ENCODE data around the gene SLC6A11. TPM values are rescaled to one million over a fixed set of nuclear protein-coding genes. Genes with fewer than 3 reads are reported as not detected.

SLC6A11 gene
- total and polyA plus RNA-seq, 2 of the 8 experiments (the other 6 are each of a cell fraction or from before 2014, with no cell fraction given), result 0.78 to 1.5 TPM

DNA sequence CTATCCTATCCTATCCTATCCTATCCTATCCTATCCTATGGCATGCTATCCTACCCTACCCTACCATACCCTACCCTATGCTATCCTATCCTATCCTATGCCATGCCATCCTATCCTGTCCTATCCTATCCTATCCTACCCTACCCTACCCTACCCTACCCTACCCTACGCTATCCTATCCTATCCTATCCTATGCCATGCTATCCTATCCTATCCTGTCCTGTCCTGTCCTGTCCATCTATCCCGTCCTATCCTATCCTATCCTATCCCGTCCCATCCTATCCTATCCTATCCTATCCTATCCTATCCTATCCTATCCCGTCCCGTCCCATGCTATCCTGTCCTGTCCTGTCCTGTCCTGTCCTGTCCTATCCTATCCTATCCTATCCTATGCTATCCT is 57.4 kb downstream of the SLC6A11 start:
- H3K23ac ChIP-seq (ENCODE audit: insufficient read length), result no peak overlapping the region
- TF ChIP-seq PHF8 (conservative IDR thresholded peaks at IDR 0.05; ENCODE audit: low read depth, low read length) (no peak), POLR2AphosphoS5 (IDR thresholded peaks at IDR 0.05; ENCODE audit: low read depth, low read length) (peak; percentile 96), TEAD4 (IDR thresholded peaks at IDR 0.05; ENCODE audit: low read depth, low read length) (no peak), SIX5 (IDR thresholded peaks at IDR 0.05; ENCODE audit: low read depth, low read length) (no peak), POU5F1 (IDR thresholded peaks at IDR 0.05; ENCODE audit: low read depth, low read length) (no peak), ZNF274 (IDR thresholded peaks at IDR 0.05; ENCODE audit: borderline replicate concordance, extremely low read depth, low read length) (peak; percentile 69)
- TF ChIP-seq, protein P1, sequence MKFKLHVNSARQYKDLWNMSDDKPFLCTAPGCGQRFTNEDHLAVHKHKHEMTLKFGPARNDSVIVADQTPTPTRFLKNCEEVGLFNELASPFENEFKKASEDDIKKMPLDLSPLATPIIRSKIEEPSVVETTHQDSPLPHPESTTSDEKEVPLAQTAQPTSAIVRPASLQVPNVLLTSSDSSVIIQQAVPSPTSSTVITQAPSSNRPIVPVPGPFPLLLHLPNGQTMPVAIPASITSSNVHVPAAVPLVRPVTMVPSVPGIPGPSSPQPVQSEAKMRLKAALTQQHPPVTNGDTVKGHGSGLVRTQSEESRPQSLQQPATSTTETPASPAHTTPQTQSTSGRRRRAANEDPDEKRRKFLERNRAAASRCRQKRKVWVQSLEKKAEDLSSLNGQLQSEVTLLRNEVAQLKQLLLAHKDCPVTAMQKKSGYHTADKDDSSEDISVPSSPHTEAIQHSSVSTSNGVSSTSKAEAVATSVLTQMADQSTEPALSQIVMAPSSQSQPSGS (IDR thresholded peaks at IDR 0.05; ENCODE audit: low read length), result no peak
- no peak overlapping the region for H3K18ac ChIP-seq (ENCODE audit: extremely low read depth, low read length)
- no peaks in the 10 kb centered on the region for H3K9me3 ChIP-seq (ENCODE audit: insufficient read depth in 2 of 2, low read depth in 1 of 2, low read length in 1 of 2)
- H3K79me2 ChIP-seq (ENCODE audit: control insufficient read depth in 1 of 2, insufficient read depth in 2 of 2, low read length in 2 of 2), result no peaks in the 10 kb centered on the region
- ChIA-PET CTCF (ENCODE audit: partially characterized antibody) (interaction anchor here (0.6 to 1.5 kb wide), 3 partner anchors 11 to 100 kb away, joined by 3 to 4 read pairs (median 3); no protein-coding TSS in a partner anchor), POLR2A (ENCODE audit: partially characterized antibody) (no interaction called here)
- peaks cover 41 to 88% (median 74%) of the 10 kb centered on the region in 4 experiments for H3K27me3 ChIP-seq (replicated peaks in 1 of 4; ENCODE audit: control insufficient read depth in 3 of 4, extremely low read depth in 1 of 4, insufficient read depth in 3 of 4, low read length in 3 of 4)
- no peak for DNase-seq (ENCODE audit: low read depth in 1 of 2, low spot score in 2 of 2)
- peaks cover 0 to 4% of the 10 kb centered on the region in 2 experiments for H4K20me1 ChIP-seq (replicated peaks in 1 of 2; ENCODE audit: control insufficient read depth in 1 of 2, insufficient read depth in 2 of 2, low read length in 2 of 2)
- H3K4me2 ChIP-seq (ENCODE audit: insufficient read depth in 1 of 2, low read depth in 2 of 2, low read length in 2 of 2), result no peak overlapping the region
- H2BK20ac ChIP-seq (ENCODE audit: low read length), result no peak overlapping the region
- H4K5ac ChIP-seq (ENCODE audit: insufficient read length, low read depth, low read length), result no peak overlapping the region
- no peak overlapping the region for H4K91ac ChIP-seq (replicated peaks; ENCODE audit: insufficient read length, low read length)
- H3K14ac ChIP-seq (ENCODE audit: insufficient read length), result no peak overlapping the region
- H3K36me3 ChIP-seq (ENCODE audit: control insufficient read depth in 2 of 4, insufficient read depth in 4 of 4, low read length in 3 of 4), result no peaks in the 10 kb centered on the region
- no peak overlapping the region for H2BK5ac ChIP-seq (ENCODE audit: low read depth, low read length)
- H2BK120ac ChIP-seq (replicated peaks; ENCODE audit: low read depth, low read length), result no peak overlapping the region
- no peak overlapping the region for H2BK12ac ChIP-seq (ENCODE audit: low read depth, low read length)
- H3K4me1 ChIP-seq (replicated peaks in 1 of 4; ENCODE audit: control insufficient read depth in 3 of 4, insufficient read depth in 4 of 4, low read length in 3 of 4), result no peaks in the 10 kb centered on the region
- no peak overlapping the region for H3K27ac ChIP-seq (ENCODE audit: low read depth, low read length)
- no peaks in the 10 kb centered on the region for H3K79me1 ChIP-seq (ENCODE audit: low read depth, low read length)
- no peak overlapping the region for H3K4me3 ChIP-seq (ENCODE audit: extremely low read depth in 1 of 4, insufficient read depth in 2 of 4, low read depth in 3 of 4, low read length in 4 of 4)
- no peak overlapping the region for H3K9ac ChIP-seq (replicated peaks in 1 of 4; ENCODE audit: extremely low read depth in 1 of 4, low read depth in 3 of 4, low read length in 3 of 4)
- no peak overlapping the region for H3K56ac ChIP-seq (replicated peaks; ENCODE audit: insufficient read length, low read depth, low read length)
- H3K4ac ChIP-seq (replicated peaks; ENCODE audit: insufficient read length, low read depth, low read length), result no peak overlapping the region
- no peak overlapping the region for H2BK15ac ChIP-seq (ENCODE audit: low read length)
- no peak overlapping the region for H2AFZ ChIP-seq (ENCODE audit: low read length)
- H3K23me2 ChIP-seq (ENCODE audit: low read depth, low read length), result peaks cover 2% of the 10 kb centered on the region; the same call in 1 of the 2 replicates
- no peak overlapping the region for H4K8ac ChIP-seq (ENCODE audit: extremely low read depth, insufficient read depth, low read length)
- no peak overlapping the region for H2AK5ac ChIP-seq (ENCODE audit: low read depth, low read length)
- FAIRE-seq, result no peak
- WGBS, 2 experiments (ENCODE audit: extremely low coverage in 1 of 2, insufficient coverage in 1 of 2, insufficient read length in 1 of 2, insufficient replicate concordance in 2 of 2, low coverage in 1 of 2, low lambda C conversion rate in 2 of 2, missing lambda C conversion rate in 1 of 2), result 89 to 100% methylated on average over 4 to 5 of the region's 5 CpGs

Data from H1 (cell line).